MCF 10A (cell line): ENCODE results near the gene OR52E5. TPM values are rescaled to one million over a fixed set of nuclear protein-coding genes. Genes with fewer than 3 reads are reported as not detected.

Experiments used
- Bru-seq: library from RNA; stranded (reverse); fragments of 400-500 nt; gene quantifications from one replicate; lab custom pipeline; 2021; lab: Mats Ljungman, UMichigan
- BruChase-seq, 2 experiments: library from RNA; stranded (reverse); fragments of 400-500 nt; gene quantifications; one replicate each; lab custom pipeline; 2021; lab: Mats Ljungman, UMichigan
- BruUV-seq: library from RNA; stranded (reverse); fragments of 400-500 nt; replicated peaks from 2 replicates; lab custom pipeline; 2021; lab: Mats Ljungman, UMichigan
- CTCF ChIA-PET: fragments of 300-600 bp; sonication (Branson Sonifier 250); formaldehyde crosslinking; extraction: SDS; loops from one replicate; lab custom pipeline; 2021; ENCODE audit warnings: antibody characterized with exemption, inconsistent platforms; lab: Yijun Ruan, JAX
- POLR2A ChIA-PET: fragments of 300-600, 350-650 bp; sonication (Branson Sonifier 250); formaldehyde crosslinking; extraction: SDS; loops from one replicate; lab custom pipeline; 2020; ENCODE audit warnings: antibody characterized with exemption, inconsistent platforms; lab: Yijun Ruan, JAX
- DNase-seq: peaks from one replicate; pipeline ENCODE4 v3.0.0-alpha.2; 2018; ENCODE audit not compliant: unreplicated experiment
- H3K27ac Mint-ChIP-seq: one replicate; pipeline ENCODE4 v1.8.0; 2022; ENCODE audit warnings: mild to moderate bottlenecking, low read depth, mixed read lengths; ENCODE audit not compliant: unreplicated experiment
- H3K27me3 Mint-ChIP-seq: one replicate; pipeline ENCODE4 v1.8.0; 2022; ENCODE audit warnings: mixed read lengths; ENCODE audit not compliant: insufficient read depth, unreplicated experiment
- H3K36me3 Mint-ChIP-seq: one replicate; pipeline ENCODE4 v1.8.0; 2022; ENCODE audit warnings: mild to moderate bottlenecking, moderate library complexity, mixed read lengths; ENCODE audit not compliant: insufficient read depth, unreplicated experiment
- H3K4me1 Mint-ChIP-seq: one replicate; pipeline ENCODE4 v1.8.0; 2022; ENCODE audit warnings: mixed read lengths; ENCODE audit not compliant: insufficient read depth, unreplicated experiment
- H3K4me3 Mint-ChIP-seq: one replicate; pipeline ENCODE4 v1.8.0; 2022; ENCODE audit warnings: mild to moderate bottlenecking, moderate library complexity, mixed read lengths; ENCODE audit not compliant: unreplicated experiment
- H3K9me3 Mint-ChIP-seq: one replicate; pipeline ENCODE4 v1.8.0; 2022; ENCODE audit warnings: mixed read lengths; ENCODE audit not compliant: unreplicated experiment
- CTCF ChIP-seq: fragments of 200-600 bp; IDR thresholded peaks from one replicate; pipeline ENCODE4 v1.8.0; 2022; ENCODE audit warnings: antibody characterized with exemption, mild to moderate bottlenecking; ENCODE audit not compliant: unreplicated experiment
- intact Hi-C: fragments of 100-400 bp; cut with micrococcal nuclease; formaldehyde crosslinking; loops from 2 replicates; pipeline ENCODE4 v1.14.1; 2022
- long read RNA-seq: library from polyadenylated mRNA; stranded (forward); transcript quantifications from one replicate; pipeline ENCODE4 v2.0.0, GENCODE V29; 2022
- total RNA-seq: library from RNA; stranded (reverse); gene quantifications from 2 replicates; pipeline ENCODE4 v1.2.3, GENCODE V29; 2022

The OR52E5 gene
- total RNA-seq (not detected in 2 replicates), Bru-seq, nascent RNA (not detected), BruChase-seq, experiment 1, labeled RNA remaining after a 6-hour chase (not detected), BruChase-seq, experiment 2, labeled RNA remaining after a 2-hour chase (not detected)
- long read RNA-seq = 0 reads

- ChIA-PET CTCF (interaction anchor here (0.6 kb wide), 1 partner anchor 678 kb away, joined by 4 read pairs; no protein-coding TSS in a partner anchor), POLR2A (no interaction called here)
- H3K27ac Mint-ChIP-seq = no peak within 1 kb of the TSS
These were observed at the start of gene OR52E5 for GRCh38 chr11:5892908-5893307. Gene OR52E5, plus strand, starts transcription at chr11:5893208. Its CDS starts 7,569 bp downstream, at chr11:5900777.

GRCh38 chr11:5846701-5847100 lies 46.3 kb upstream of the OR52E5 start:
- Mint-ChIP-seq H3K27ac (no peak overlapping the region), H3K4me3 (no peak overlapping the region), H3K4me1 (no peaks in the 10 kb centered on the region), H3K27me3 (no peaks in the 10 kb centered on the region), H3K36me3 (no peaks in the 10 kb centered on the region), H3K9me3 (no peaks in the 10 kb centered on the region)
- ChIA-PET CTCF (interaction anchor here (0.6 kb wide), 1 partner anchor 20 kb away, joined by 3 read pairs; no protein-coding TSS in a partner anchor), POLR2A (no interaction called here)
- BruUV-seq = no TSS peak
- DNase-seq = no peak
- intact Hi-C loops = no loop called here
- TF ChIP-seq CTCF = no peak

More at GRCh38 chr11:5892908-5893307, at the start of gene OR52E5:
- intact Hi-C loops = no loop called here
- DNase-seq = no peak
- no peak for TF ChIP-seq CTCF
- Mint-ChIP-seq H3K9me3 (no peaks in the 10 kb centered on the region), H3K4me1 (no peaks in the 10 kb centered on the region), H3K4me3 (no peak within 1 kb of the TSS), H3K27me3 (peaks cover 57% of the 10 kb centered on the region), H3K36me3 (no peaks in the 10 kb centered on the region)
- BruUV-seq = no TSS peak

- ChIA-PET CTCF (interaction anchor here (0.6 kb wide), 1 partner anchor 11 kb away, joined by 3 read pairs; no protein-coding TSS in a partner anchor), POLR2A (no interaction called here)
- TF ChIP-seq CTCF = no peak
- no peaks in the 10 kb centered on the region for H3K36me3 Mint-ChIP-seq
- intact Hi-C loops = no loop called here
- peaks cover 7% of the 10 kb centered on the region for H3K9me3 Mint-ChIP-seq
- no peak for DNase-seq
- no peaks in the 10 kb centered on the region for H3K4me1 Mint-ChIP-seq
- BruUV-seq = no TSS peak
- no peak overlapping the region for H3K27ac Mint-ChIP-seq
- no peaks in the 10 kb centered on the region for H3K27me3 Mint-ChIP-seq
- no peak overlapping the region for H3K4me3 Mint-ChIP-seq
These were observed 45.3 kb upstream of the OR52E5 start for GRCh38 chr11:5847711-5848110.

GRCh38 chr11:5851002-5851401 lies 42.0 kb upstream of the OR52E5 start:
- Mint-ChIP-seq H3K27me3 (no peaks in the 10 kb centered on the region), H3K36me3 (no peaks in the 10 kb centered on the region), H3K4me3 (no peak overlapping the region), H3K4me1 (no peaks in the 10 kb centered on the region), H3K9me3 (peaks cover 13% of the 10 kb centered on the region), H3K27ac (no peak overlapping the region)
- BruUV-seq = no TSS peak
- no peak for TF ChIP-seq CTCF
- POLR2A ChIA-PET = no interaction called here
- CTCF ChIA-PET = interaction anchor here (0.6 kb wide), 1 partner anchor 44 kb away, joined by 4 read pairs; no protein-coding TSS in a partner anchor
- intact Hi-C loops = no loop called here
- no peak for DNase-seq
